ENCODE measurements around the gene OR51S1.
"Not testable (repeated sequence)": the region's sequence is repeated elsewhere in the genome, so short reads cannot be mapped to it uniquely, and the experiment has no call there.

The OR51S1 gene

DNA sequence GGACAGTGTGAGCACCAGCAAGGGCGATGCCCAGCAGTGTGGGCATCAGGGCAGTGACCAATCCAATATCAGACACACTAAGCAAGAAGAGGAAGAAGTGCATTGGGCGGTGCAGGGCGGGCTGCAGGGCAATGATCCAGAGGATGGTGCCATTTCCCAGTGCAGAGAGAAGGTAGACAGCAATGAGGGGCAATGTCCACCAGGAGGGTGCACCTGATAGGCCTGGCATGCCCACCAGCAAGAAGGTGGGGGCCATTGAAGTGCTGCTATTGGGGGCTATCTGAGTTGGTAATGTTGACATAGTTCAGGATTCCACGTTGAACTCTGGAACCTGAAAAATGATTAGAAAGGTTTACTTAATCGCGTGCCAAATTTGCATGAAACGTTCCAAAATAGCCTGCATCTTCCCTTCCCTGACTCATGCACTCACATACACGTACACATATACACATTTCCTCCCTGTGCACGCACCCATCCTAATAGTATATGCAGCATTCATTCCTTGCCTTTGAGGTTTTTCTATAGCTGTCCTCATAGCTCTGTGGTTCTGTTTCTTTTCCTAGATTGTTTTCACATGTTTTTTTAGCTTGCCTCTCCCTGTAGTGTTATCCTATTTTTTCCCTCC, at the start of gene OR51S1:
OR51S1 (minus strand) TSS at position 301 of the 625 bp plus-strand sequence; CDS start at position 301, 0 bp downstream.
- no peak for DNase-seq

- DNase-seq: no peak
Observed at GRCh38 chr11:4891996-4892640, 43.1 kb upstream of the OR51S1 start.

- DNase-seq: no peak
Observed at GRCh38 chr11:4890279-4890678, 41.3 kb upstream of the OR51S1 start.

DNA sequence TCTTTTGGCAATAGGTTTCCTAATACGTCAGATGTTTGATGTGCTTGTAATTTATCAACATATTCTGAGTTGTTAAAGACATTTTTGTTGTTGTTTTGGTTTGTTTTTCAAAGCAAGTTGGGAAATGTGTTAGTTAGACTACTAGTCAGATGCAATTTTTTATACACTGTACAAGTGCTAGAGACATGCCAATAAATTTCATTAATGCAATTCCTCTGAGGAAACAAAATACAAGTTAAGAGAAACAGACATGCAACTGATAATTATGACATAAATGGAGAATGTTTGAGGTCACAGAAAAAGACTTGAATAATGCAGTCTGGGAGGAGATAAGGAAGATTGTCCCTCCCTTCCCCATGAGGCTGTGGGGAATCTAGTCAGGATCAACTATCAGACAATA, 38.6 kb upstream of the OR51S1 start:
- DNase-seq: no peak

- no peak for DNase-seq
Observed at GRCh38 chr11:4886186-4886585, 37.2 kb upstream of the OR51S1 start.

DNA sequence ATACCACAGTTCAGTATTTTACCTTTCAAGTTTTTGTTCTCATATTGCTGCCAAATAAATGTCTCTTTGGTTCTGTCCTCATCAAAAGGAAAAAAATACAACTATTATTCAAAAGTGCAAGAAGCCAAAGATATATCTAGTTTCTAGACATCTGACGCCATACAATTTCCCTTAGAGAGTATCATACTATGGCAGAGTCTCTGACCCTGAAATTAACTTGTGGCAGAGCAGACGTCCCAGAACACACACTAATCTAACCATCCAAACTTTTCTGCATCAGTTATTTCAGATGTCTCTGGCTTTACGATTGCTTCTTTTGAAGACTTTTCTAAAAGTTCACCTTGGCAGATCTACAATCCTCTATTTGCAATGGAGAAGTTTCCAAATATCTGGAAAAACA, 35.4 kb upstream of the OR51S1 start:
- no peak for DNase-seq

GRCh38 chr11:4882543-4882942, 33.5 kb upstream of the OR51S1 start:
- no peak for DNase-seq

- DNase-seq: no peak
Observed at GRCh38 chr11:4881860-4882500, 33.0 kb upstream of the OR51S1 start, which contains the start of gene OR51T1. TSS of gene OR51T1 (plus strand) at chr11:4881900. CDS start at chr11:4881900, 0 bp downstream.

DNA sequence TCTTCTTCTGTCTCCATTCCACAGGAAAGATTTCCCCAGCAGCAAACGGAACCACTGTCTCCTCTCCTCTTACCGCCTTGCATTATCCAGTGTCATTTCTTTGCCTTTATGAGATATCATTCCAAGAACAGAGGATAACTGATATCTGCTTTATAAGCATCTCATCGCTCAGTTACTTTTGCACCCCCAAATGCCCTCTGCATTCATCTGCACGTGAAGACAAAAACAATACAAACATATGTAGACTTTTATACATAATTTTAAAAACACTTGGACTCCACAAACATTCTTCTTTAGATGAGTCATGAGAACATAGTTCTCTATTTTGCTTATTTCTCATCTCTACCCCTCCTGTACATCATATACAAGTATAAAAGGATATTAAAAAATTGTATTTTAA, 32.2 kb upstream of the OR51S1 start:
- no peak for DNase-seq

DNA sequence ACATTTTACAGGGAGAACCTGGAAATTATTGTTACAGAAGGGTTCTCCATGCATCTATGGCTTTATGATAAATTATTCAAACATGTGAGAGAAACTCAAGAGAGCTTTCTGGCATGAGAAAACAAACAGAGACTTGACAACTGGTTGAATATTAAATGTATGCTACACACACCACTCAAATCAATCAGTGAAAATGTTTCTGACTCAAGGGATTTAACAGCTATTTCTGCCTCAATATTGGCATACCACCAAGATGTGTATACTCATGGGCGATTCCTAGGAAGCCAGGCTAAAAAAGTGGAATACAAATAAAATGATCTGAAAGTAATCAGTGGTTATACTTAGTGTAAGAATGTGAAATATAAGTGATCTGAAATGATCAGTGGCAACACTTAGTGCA, 16.8 kb upstream of the OR51S1 start:
- DNase-seq: no peak

DNA sequence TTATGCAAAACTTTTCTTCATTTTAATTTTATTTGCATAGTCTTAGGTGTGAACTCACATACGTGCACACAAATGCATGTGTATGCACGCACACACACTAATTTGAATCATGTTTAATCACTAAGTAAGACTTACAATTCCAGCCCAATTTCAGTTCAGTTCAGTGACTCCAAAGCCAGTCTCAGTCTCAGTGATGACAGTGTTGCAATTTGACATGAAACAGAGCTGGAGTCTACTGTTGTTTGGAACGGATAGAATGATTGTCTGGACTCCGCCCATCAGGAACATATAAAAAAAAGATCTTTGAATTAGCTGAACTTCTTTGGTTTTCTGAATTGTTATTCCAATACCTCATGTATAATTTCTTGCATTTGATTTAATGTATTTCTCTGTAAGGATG, 14.9 kb upstream of the OR51S1 start:
- no peak for DNase-seq

GRCh38 chr11:4862447-4863236, 13.6 kb upstream of the OR51S1 start:
- no peak for DNase-seq

- DNase-seq: not testable (repeated sequence)
Observed at GRCh38 chr11:4854286-4854685, 5.3 kb upstream of the OR51S1 start.

DNA sequence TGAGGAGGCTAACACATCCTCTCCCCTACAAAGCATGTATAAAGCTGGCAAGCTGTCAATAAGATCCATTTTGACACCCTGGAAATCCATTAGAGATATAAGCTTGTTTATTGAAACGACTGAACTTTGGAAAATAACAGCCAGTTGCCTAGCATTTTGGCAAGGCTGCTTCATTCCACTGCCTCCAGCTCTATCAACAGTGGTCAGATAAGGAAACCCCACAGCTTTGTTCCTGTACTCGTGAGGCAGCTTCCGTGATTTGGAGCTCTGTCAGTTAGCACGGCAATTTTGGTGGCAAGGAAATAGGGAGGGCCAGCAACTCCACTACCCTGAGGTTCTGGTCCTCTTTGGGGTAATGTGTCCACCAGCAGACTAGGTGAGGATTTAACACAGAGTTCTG, 2.0 kb upstream of the OR51S1 start:
- no peak for DNase-seq

- DNase-seq: no peak
Observed at GRCh38 chr11:4839851-4840549, 9.0 kb downstream of the OR51S1 start.

- DNase-seq: no peak
Observed at GRCh38 chr11:4830909-4831308, 18.1 kb downstream of the OR51S1 start.

DNA sequence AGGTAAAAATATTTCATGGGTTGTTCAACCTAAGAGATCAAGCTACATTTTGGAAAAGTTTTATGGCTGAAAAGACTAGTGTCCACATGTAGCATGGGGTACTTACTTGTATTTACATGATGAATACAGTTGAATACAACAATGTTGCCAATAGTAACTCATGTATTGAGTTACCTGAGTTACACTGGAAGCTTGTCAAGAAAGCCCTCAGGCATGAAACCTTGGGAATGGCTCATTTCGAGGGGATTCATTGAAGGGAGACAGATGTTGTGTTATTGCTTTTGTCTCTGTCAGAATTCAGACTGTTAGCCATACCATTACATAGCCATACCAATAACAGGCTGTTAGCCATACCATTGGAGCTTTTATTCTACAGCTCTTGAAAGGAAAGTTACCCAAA, 18.7 kb downstream of the OR51S1 start:
- no peak for DNase-seq

DNA sequence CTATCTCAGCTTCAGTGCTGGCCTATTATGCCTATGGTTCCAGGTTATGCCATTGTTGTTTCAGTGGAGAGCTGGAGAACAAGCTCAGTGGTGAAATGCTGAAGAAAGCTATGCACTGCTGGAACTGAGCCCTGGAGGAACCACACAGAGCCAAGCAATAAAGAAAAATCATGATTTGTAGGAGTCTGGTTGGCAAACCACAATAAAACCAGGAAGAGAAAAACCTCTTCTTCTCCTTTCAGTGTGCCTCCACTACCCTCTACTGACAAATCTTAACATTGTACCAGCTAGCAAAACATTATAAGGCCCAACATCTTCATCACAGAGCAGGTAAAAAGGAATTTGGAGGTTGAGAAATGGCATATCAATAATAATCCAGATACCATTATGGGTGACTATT, 22.6 kb downstream of the OR51S1 start:
- no peak for DNase-seq

- no peak for DNase-seq
Observed at GRCh38 chr11:4825132-4825531, 23.9 kb downstream of the OR51S1 start.

- DNase-seq: no peak
Observed at GRCh38 chr11:4821021-4821420, 28.0 kb downstream of the OR51S1 start, which contains the start of gene OR51F2. TSS of gene OR51F2 (plus strand) at chr11:4821321. CDS start at chr11:4821422, 101 bp downstream.

- DNase-seq: no peak
Observed at GRCh38 chr11:4809246-4809645, 39.8 kb downstream of the OR51S1 start.

- DNase-seq: no peak
Observed at GRCh38 chr11:4808476-4808875, 40.5 kb downstream of the OR51S1 start.

GRCh38 chr11:4804280-4804679, 44.7 kb downstream of the OR51S1 start, which contains the start of gene OR52R1:
TSS of gene OR52R1 (minus strand) at chr11:4804380. CDS start at chr11:4804380, 0 bp downstream.
- no peak for DNase-seq
